ENCODE results near the gene KIAA1755.

The KIAA1755 gene

GRCh38 chr20:38202153-38202981 lies 58.2 kb downstream of the KIAA1755 start:
- DNase-seq = no peak

DNA sequence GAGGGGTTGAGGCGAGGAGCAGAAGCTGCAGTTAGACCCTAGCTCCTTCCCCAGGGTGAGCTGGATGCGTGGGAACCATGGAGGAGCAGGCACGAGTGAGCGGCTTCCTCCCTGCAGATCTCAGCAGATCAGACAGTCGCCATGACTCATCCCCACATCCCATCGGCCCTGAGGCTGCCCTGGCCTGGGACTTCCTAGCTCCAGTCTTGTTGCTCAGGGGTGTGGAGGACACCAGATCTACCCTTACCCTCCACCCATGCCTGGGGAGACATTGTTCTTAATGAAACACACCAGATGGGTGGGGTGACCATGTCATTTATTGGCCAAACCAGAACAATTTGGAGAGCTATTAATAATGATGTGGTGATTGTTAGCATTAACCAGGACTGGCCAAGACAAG lies 59.2 kb downstream of the KIAA1755 start:
- DNase-seq = no peak

- no peak for DNase-seq
Observed at GRCh38 chr20:38200646-38201045, 59.9 kb downstream of the KIAA1755 start.

- no peak for DNase-seq
Observed at GRCh38 chr20:38199501-38200390, 60.8 kb downstream of the KIAA1755 start.

- DNase-seq = no peak
Observed at GRCh38 chr20:38198238-38198861, 62.2 kb downstream of the KIAA1755 start.

DNA sequence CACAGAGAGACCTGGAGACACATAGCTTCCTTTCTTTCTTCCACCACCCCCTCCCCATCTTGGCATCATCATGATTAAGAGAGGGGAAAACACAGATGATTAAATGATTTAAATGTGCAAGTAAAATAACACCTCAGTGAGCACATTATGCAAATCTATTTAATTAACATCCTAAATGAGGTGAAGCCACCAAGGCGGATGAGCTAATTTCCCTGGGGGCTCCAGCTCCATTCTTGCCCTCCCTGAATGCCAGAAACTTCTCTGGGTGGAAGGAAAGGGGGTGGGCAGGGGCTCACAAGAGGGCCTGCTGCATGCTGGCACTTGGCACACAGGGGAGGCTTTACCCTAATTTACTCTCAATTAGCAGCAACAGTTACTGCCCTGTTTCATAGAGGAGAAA lies 62.9 kb downstream of the KIAA1755 start:
- DNase-seq = no peak

DNA sequence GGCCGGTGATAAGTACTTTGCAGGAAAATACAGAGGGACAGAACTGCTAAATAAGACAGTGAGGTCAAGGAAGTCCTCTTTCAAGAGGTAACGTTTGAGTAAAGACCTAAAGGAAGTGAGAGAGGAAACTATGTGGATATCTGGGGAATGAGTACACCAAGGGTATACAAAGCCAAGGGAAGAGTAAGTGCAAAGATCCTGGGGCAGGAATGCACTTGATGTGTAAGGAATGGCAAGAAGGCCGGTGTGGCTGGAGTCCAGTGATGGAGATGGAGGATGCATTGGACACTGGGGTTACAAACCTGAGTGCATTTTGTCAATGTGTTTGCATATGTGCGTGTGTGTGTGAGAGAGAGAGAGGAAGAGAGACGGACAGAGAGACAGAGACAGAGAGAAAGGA lies 63.3 kb downstream of the KIAA1755 start:
- no peak for DNase-seq

- peak; percentile 51 for DNase-seq
Observed at GRCh38 chr20:38196592-38196991, 63.9 kb downstream of the KIAA1755 start.

- no peak for DNase-seq
Observed at GRCh38 chr20:38196076-38196475, 64.5 kb downstream of the KIAA1755 start.

DNA sequence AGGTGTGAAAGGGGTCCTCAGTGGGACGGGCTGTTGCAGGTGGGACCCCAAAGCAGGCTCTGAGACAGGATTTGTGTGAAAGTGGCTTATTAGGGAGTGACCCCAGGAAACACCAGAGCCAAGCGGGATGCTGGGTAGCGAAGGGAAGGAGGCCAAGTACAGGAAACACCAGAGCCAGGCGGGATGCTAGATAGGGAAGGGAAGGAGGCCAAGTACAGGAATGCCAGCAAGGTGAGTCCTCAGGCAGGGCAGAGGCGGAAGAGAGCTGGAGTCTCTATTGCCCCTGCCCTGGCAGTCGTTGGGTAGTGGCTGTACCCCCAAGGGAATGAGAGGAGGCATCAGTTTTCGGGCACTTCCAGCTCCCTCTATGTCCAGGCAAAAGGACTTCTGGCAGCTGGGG lies 65.0 kb downstream of the KIAA1755 start:
- no peak for DNase-seq

GRCh38 chr20:38194971-38195504 lies 65.5 kb downstream of the KIAA1755 start:
- DNase-seq = no peak

DNA sequence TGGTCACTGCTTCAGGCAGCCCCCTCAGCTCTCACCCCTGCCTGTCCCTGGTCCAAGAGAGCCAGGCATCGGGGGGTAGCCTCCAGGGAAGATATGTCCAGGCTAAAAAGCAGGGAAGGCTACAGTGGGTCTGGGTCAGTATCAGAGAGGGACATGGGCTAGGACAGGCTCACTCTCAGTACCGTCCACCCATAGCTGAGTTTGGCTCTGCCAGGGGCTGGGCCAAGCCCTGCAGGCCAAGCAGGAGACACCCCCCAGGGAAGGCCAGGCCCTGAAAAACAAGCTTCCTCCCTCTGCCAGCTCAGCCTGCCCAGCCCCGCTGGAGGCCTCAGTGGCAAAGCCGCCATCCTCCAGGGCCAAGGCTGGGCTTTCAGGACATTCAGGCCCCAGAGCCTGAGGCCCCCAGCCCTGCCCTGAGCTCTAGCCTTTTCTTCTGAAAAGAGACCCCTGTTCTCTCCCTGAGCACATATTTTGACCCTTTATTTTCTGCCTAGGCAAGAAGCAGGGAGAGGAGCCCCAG lies 66.9 kb downstream of the KIAA1755 start:
- no peak for DNase-seq

GRCh38 chr20:38192323-38192885 lies 68.1 kb downstream of the KIAA1755 start:
- DNase-seq = no peak

DNA sequence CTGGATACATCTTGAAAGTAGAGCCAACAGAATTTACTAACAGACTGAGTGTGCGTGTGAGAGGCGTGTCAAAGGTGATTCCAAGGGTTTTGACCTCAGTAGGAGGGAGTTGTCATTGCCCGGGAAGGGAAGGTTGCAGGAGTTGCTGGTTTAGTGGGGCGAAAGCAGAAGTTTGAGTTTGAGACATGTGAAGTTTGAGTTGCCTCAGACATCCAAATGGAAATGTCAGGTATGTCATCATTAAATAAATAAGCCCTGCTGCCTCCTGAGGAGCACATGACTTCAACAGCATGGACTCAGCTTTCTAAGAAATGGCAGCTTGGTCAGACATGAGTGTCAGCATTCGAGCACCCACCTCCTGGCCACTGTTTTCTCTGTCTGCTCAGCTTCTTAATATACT lies 68.9 kb downstream of the KIAA1755 start:
- no peak for DNase-seq

GRCh38 chr20:38190936-38191371 lies 69.6 kb downstream of the KIAA1755 start:
- DNase-seq = no peak

GRCh38 chr20:38190166-38190565 lies 70.4 kb downstream of the KIAA1755 start:
- DNase-seq = no peak

DNA sequence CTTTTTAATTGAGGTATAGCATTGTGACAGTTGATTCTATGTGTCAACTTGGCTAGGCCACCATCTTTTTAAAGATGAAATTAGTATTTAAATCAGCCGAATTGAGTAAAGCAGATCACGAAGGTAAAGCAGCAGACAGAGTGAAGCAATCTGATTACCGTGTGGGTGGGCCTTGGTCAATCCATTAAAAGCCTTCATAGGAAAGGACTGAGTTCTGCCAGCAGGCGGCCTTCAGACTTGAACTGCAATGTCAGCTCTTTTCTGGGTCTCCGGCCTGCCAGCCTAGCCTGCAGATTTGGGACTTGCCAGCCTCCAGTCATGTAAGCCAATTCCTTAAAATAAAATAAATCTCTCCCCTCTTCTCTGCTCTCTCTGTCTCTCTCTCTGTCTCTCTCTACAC lies 73.0 kb downstream of the KIAA1755 start:
- no peak for DNase-seq

GRCh38 chr20:38186788-38187221 lies 73.7 kb downstream of the KIAA1755 start:
- DNase-seq = no peak

GRCh38 chr20:38184101-38184500 lies 76.4 kb downstream of the KIAA1755 start:
- DNase-seq = no peak

DNA sequence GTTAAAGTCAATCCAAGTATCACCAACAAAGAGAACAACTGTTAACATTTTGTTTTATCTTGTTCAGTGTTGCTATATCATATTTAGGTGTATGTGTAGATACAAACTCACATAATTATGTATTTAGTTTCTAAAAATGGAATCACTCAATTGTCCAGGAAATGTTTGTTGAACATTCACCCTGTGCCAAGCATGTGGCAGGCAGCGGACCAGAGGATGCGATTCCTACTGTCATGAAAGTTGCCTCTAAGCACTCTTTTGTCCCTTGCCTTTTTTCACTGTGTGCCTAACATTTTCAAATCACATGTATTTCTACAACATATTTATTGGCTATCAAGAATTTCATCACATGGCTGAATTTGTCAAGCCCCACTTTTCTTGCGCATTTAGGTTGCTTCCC lies 78.6 kb downstream of the KIAA1755 start:
- no peak for DNase-seq

DNA sequence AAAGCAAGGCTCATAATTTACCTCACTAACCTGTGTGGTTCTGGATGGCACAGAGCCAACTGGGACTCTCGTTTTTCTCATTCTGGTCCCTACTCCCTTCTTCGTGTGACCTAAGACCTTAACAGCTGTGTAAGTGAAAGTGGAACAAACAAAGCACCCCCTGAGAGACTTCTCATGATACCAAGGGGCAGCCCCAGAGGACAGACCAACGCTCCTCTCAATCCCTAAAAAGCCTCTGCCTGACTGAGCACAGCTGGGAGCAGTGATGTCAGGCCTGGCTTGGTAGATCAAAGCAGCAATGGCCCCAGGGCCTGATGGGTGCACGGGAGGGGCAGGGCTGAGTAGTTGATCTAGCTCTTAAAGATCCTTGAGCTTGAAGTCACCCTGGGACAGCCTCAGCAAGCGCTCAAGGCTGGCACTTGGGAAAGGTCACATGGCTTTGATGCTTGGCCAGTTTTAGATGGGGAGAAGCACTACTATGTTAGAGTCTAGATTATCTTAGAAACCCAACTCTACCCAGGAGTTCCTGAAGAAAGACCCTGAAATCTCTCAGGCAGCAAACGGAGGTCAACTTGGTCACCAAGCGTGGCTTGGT lies 79.2 kb downstream of the KIAA1755 start:
- DNase-seq = no peak

GRCh38 chr20:38180781-38181180 lies 79.8 kb downstream of the KIAA1755 start:
- DNase-seq = no peak
